Measurements from ENCODE around the gene ARHGEF28. TPM values are rescaled to one million over a fixed set of nuclear protein-coding genes. Genes with fewer than 3 reads are reported as not detected.

Gene ARHGEF28
- total RNA-seq, 1 experiment from 2014 or later, result 6.1 TPM

DNA sequence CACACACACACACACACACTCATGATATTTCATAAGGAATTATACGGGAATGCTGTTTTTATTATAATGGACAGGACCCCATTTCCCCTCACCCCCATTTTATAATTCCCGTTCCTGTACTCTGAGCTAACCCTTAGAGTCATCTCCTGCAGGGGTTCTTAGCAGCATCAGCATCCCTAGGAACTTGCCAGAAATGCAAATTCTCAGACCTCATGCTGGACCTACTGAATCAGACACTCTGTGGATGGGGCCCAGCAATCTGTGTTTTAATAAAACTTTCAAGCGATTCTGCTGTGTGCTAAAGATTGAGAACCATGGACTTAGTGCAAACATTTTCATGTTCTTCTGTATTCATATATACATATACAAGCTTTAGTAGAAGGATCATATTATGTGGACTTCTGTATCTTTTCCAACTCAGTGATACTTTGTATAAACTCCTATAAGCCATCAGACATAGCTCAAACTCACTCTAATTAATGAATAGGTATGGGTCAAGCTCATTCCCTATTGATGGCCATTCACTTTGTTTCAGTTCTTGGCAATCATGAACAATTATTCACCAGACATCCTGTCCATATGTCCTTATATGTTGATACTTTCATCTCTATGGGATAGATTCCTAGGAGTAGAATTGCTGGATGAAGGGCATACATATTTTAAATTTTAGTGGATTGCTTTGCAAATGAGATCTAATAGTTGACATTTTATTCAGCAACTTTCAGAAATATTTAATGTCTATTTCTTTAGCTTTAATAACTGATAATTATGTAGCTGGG lies 65.5 kb downstream of the ARHGEF28 start:
- Histone ChIP-seq H3K4me2 (ENCODE audit: low read length) (no peak overlapping the region), H3K36me3 (ENCODE audit: control insufficient read depth in 1 of 2, insufficient read depth in 2 of 2, low read length in 2 of 2) (no peaks in the 10 kb centered on the region), H3K79me2 (ENCODE audit: insufficient read depth, low read length) (no peaks in the 10 kb centered on the region), H3K4me3 (replicated peaks in 1 of 2; ENCODE audit: low read depth in 1 of 2, low read length in 2 of 2) (no peak overlapping the region), H3K9me2 (ENCODE audit: insufficient read depth) (no peaks in the 10 kb centered on the region), H4K20me1 (ENCODE audit: insufficient read depth) (no peaks in the 10 kb centered on the region), H3K4me1 (ENCODE audit: control insufficient read depth in 1 of 2, insufficient read depth in 2 of 2, low read length in 2 of 2) (peaks cover 9 to 10% of the 10 kb centered on the region in 2 experiments; a peak in 3 of 4 replicates), H3K27ac (ENCODE audit: low read depth, low read length) (no peak overlapping the region), H3K27me3 (ENCODE audit: insufficient read depth, low read length) (no peaks in the 10 kb centered on the region), H2AFZ (ENCODE audit: low read depth, low read length, poor library complexity, severe bottlenecking) (no peak overlapping the region), H3K9ac (ENCODE audit: low read length) (no peak overlapping the region), H3K9me3 (ENCODE audit: control insufficient read depth in 1 of 2, insufficient read depth in 1 of 2, low read depth in 1 of 2, low read length in 2 of 2) (no peaks in the 10 kb centered on the region)
- no peak for TF ChIP-seq ELF1 (IDR thresholded peaks at IDR 0.05; ENCODE audit: borderline replicate concordance, low read depth)
- TF ChIP-seq, protein P1, sequence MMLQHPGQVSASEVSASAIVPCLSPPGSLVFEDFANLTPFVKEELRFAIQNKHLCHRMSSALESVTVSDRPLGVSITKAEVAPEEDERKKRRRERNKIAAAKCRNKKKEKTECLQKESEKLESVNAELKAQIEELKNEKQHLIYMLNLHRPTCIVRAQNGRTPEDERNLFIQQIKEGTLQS (IDR thresholded peaks at IDR 0.05), result no peak
- TF ChIP-seq YY1 (IDR thresholded peaks at IDR 0.05; ENCODE audit: extremely low read depth, insufficient replicate concordance, low read depth, low read length), result no peak
- TF ChIP-seq CBX3 (IDR thresholded peaks at IDR 0.05; ENCODE audit: low read depth), result no peak
- TF ChIP-seq POLR2AphosphoS5 (IDR thresholded peaks at IDR 0.05; ENCODE audit: low read depth, low read length), result no peak
- no peak for TF ChIP-seq TCF7L2 (IDR thresholded peaks at IDR 0.05; ENCODE audit: borderline replicate concordance, extremely low read depth, insufficient read depth, insufficient read length)
- TF ChIP-seq ZFX (IDR thresholded peaks at IDR 0.05), result no peak
- TF ChIP-seq RAD21 (IDR thresholded peaks at IDR 0.05; ENCODE audit: low read depth), result no peak
- TF ChIP-seq POLR2A (IDR thresholded peaks at IDR 0.05; ENCODE audit: borderline replicate concordance, extremely low read depth, insufficient read depth, insufficient read length), result no peak
- TF ChIP-seq SP1 (IDR thresholded peaks at IDR 0.05; ENCODE audit: low read depth), result no peak
- no peak for TF ChIP-seq JUND (IDR thresholded peaks at IDR 0.05)
- TF ChIP-seq SIN3A (IDR thresholded peaks at IDR 0.05; ENCODE audit: low read depth), result no peak
- no peak for TF ChIP-seq SRF (IDR thresholded peaks at IDR 0.05; ENCODE audit: low read depth)
- TF ChIP-seq FOSL1 (IDR thresholded peaks at IDR 0.05; ENCODE audit: low read depth), result no peak
- TF ChIP-seq, protein P2, sequence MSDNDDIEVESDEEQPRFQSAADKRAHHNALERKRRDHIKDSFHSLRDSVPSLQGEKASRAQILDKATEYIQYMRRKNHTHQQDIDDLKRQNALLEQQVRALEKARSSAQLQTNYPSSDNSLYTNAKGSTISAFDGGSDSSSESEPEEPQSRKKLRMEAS (IDR thresholded peaks at IDR 0.05), result no peak
- no peak for TF ChIP-seq EZH2phosphoT487 (IDR thresholded peaks at IDR 0.05; ENCODE audit: borderline replicate concordance)
- TF ChIP-seq, protein P3, sequence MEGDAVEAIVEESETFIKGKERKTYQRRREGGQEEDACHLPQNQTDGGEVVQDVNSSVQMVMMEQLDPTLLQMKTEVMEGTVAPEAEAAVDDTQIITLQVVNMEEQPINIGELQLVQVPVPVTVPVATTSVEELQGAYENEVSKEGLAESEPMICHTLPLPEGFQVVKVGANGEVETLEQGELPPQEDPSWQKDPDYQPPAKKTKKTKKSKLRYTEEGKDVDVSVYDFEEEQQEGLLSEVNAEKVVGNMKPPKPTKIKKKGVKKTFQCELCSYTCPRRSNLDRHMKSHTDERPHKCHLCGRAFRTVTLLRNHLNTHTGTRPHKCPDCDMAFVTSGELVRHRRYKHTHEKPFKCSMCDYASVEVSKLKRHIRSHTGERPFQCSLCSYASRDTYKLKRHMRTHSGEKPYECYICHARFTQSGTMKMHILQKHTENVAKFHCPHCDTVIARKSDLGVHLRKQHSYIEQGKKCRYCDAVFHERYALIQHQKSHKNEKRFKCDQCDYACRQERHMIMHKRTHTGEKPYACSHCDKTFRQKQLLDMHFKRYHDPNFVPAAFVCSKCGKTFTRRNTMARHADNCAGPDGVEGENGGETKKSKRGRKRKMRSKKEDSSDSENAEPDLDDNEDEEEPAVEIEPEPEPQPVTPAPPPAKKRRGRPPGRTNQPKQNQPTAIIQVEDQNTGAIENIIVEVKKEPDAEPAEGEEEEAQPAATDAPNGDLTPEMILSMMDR (IDR thresholded peaks at IDR 0.05 in 2 of 3, conservative IDR thresholded peaks at IDR 0.05 in 1 of 3; ENCODE audit: borderline replicate concordance in 1 of 3, insufficient read depth in 1 of 3, low read depth in 2 of 3, low read length in 2 of 3), result no peak
- TF ChIP-seq CEBPB (IDR thresholded peaks at IDR 0.05; ENCODE audit: low read depth), result no peak
- TF ChIP-seq, protein P4, sequence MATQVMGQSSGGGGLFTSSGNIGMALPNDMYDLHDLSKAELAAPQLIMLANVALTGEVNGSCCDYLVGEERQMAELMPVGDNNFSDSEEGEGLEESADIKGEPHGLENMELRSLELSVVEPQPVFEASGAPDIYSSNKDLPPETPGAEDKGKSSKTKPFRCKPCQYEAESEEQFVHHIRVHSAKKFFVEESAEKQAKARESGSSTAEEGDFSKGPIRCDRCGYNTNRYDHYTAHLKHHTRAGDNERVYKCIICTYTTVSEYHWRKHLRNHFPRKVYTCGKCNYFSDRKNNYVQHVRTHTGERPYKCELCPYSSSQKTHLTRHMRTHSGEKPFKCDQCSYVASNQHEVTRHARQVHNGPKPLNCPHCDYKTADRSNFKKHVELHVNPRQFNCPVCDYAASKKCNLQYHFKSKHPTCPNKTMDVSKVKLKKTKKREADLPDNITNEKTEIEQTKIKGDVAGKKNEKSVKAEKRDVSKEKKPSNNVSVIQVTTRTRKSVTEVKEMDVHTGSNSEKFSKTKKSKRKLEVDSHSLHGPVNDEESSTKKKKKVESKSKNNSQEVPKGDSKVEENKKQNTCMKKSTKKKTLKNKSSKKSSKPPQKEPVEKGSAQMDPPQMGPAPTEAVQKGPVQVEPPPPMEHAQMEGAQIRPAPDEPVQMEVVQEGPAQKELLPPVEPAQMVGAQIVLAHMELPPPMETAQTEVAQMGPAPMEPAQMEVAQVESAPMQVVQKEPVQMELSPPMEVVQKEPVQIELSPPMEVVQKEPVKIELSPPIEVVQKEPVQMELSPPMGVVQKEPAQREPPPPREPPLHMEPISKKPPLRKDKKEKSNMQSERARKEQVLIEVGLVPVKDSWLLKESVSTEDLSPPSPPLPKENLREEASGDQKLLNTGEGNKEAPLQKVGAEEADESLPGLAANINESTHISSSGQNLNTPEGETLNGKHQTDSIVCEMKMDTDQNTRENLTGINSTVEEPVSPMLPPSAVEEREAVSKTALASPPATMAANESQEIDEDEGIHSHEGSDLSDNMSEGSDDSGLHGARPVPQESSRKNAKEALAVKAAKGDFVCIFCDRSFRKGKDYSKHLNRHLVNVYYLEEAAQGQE (IDR thresholded peaks at IDR 0.05; ENCODE audit: low read depth), result no peak
- no peak for TF ChIP-seq ZNF274 (IDR thresholded peaks at IDR 0.05; ENCODE audit: low read depth, low read length)
- intact Hi-C loops (cut with micrococcal nuclease), result no loop called here
- CTCF ChIA-PET, result interaction anchor here (0.9 to 3.8 kb wide), 2 partner anchors 101 to 172 kb away, joined by 3 to 31 read pairs; no protein-coding TSS in a partner anchor
- no TSS peak for BruUV-seq (replicated peaks)
- POLR2A ChIA-PET, result no interaction called here
- no peak for ATAC-seq
- DNase-seq (ENCODE audit: low read depth, low spot score), result no peak
- RAD21 ChIA-PET (ENCODE audit: low non-redundant PET in 1 of 2, low total read pairs in 2 of 2, uncharacterized antibody in 2 of 2, unreplicated experiment in 2 of 2), result no interaction called here
